VCaP (cell line): Measurements from ENCODE around the gene TRAF4.
"Not testable (repeated sequence)": the region's sequence is repeated elsewhere in the genome, so short reads cannot be mapped to it uniquely, and the experiment has no call there.

Source experiments
- H3K27ac ChIP-seq: fragments of 450-650 bp; 2 replicates; pipeline ENCODE4 v1.5.1; 2017
- CTCF ChIP-seq: fragments of 450-650 bp; conservative IDR thresholded peaks from 2 replicates; pipeline ENCODE4 v1.5.1; 2017; ENCODE audit warnings: mild to moderate bottlenecking, moderate library complexity

Gene TRAF4

GRCh38 chr17:28773736-28774135 lies 29.9 kb downstream of the TRAF4 start:
- no peak for TF ChIP-seq CTCF
- H3K27ac ChIP-seq = no peak overlapping the region

GRCh38 chr17:28774206-28774605 lies 30.4 kb downstream of the TRAF4 start:
- H3K27ac ChIP-seq = no peak overlapping the region
- TF ChIP-seq CTCF = no peak

- H3K27ac ChIP-seq = no peak overlapping the region
- TF ChIP-seq CTCF = no peak
Observed at GRCh38 chr17:28777178-28777577, 33.4 kb downstream of the TRAF4 start.

- not testable (repeated sequence) for H3K27ac ChIP-seq
Observed at GRCh38 chr17:28779601-28780000, 35.8 kb downstream of the TRAF4 start.

- H3K27ac ChIP-seq = no peak overlapping the region
- TF ChIP-seq CTCF = no peak
Observed at GRCh38 chr17:28783161-28783560, 39.4 kb downstream of the TRAF4 start.

- H3K27ac ChIP-seq = no peak overlapping the region; the same call in 1 of the 2 replicates
- no peak for TF ChIP-seq CTCF
Observed at GRCh38 chr17:28788100-28788499, 44.3 kb downstream of the TRAF4 start.

GRCh38 chr17:28792877-28793661 lies 49.3 kb downstream of the TRAF4 start:
- H3K27ac ChIP-seq = no peak overlapping the region
- TF ChIP-seq CTCF = no peak

- H3K27ac ChIP-seq = not testable (repeated sequence)
Observed at GRCh38 chr17:28794846-28795441, 51.1 kb downstream of the TRAF4 start.
